IMR-90 (cell line): ENCODE data around the gene LIN7C. TPM values are rescaled to one million over a fixed set of nuclear protein-coding genes. Genes with fewer than 3 reads are reported as not detected.
A peak's percentile ranks its signal among the peaks of the same experiment; 100 is the strongest.

ENCODE experiments used
- ATAC-seq: fragments of 200-7000 bp; cut with Tn5 transposase; 2 replicates; pipeline ENCODE4 v1.9.1; 2020; ENCODE audit warnings: low read depth, mild to moderate bottlenecking, moderate library complexity
- BruUV-seq: library from RNA; stranded (reverse); fragments of 400-500 nt; replicated peaks from 2 replicates; lab custom pipeline; 2021; lab: Mats Ljungman, UMichigan
- CTCF ChIA-PET: fragments of 300-600 bp; formaldehyde crosslinking; extraction: SDS; loops from one replicate; lab custom pipeline; 2021; ENCODE audit warnings: antibody characterized with exemption; lab: Yijun Ruan, JAX
- POLR2A ChIA-PET: fragments of 300-600 bp; sonication (Branson Sonifier 250); formaldehyde crosslinking; loops from one replicate; lab custom pipeline; 2022; ENCODE audit warnings: antibody characterized with exemption; ENCODE audit not compliant: unreplicated experiment; lab: Charles Lee
- DNase-seq: peaks from one replicate; pipeline ENCODE4 v3.0.0; 2013
- H2AFZ ChIP-seq: replicated peaks from 2 replicates; pipeline ENCODE3; 2013; ENCODE audit warnings: low read length, mild to moderate bottlenecking; ENCODE audit not compliant: poor library complexity
- H2AK5ac ChIP-seq: 2 replicates; pipeline ENCODE4 v1.6.1; 2013; ENCODE audit warnings: low read depth, low read length, inconsistent platforms
- H2AK9ac ChIP-seq: replicated peaks from 2 replicates; pipeline ENCODE3; 2013; ENCODE audit warnings: mild to moderate bottlenecking, low read depth, low read length, moderate library complexity; ENCODE audit not compliant: poor library complexity
- H2BK120ac ChIP-seq: 2 replicates; pipeline ENCODE4 v1.6.1; 2013; ENCODE audit warnings: low read depth, low read length, inconsistent platforms
- H2BK15ac ChIP-seq: 3 replicates; pipeline ENCODE4 v1.6.1; 2013; ENCODE audit warnings: low read depth, low read length, inconsistent platforms
- H2BK20ac ChIP-seq: 2 replicates; pipeline ENCODE4 v1.6.1; 2013; ENCODE audit warnings: low read depth, mild to moderate bottlenecking, inconsistent platforms, low read length, moderate library complexity
- H2BK5ac ChIP-seq: 2 replicates; pipeline ENCODE4 v1.6.1; 2013; ENCODE audit warnings: mild to moderate bottlenecking, low read depth, low read length, inconsistent platforms; ENCODE audit not compliant: poor library complexity, severe bottlenecking
- H3K14ac ChIP-seq: replicated peaks from 2 replicates; pipeline ENCODE4 v1.6.1; 2013; ENCODE audit warnings: low read depth, low read length, inconsistent platforms
- H3K18ac ChIP-seq: 2 replicates; pipeline ENCODE4 v1.6.1; 2013; ENCODE audit warnings: low read depth, low read length, control low read depth
- H3K23ac ChIP-seq: 2 replicates; pipeline ENCODE4 v1.6.1; 2013; ENCODE audit warnings: low read depth, low read length, inconsistent platforms
- H3K27ac ChIP-seq: 2 replicates; pipeline ENCODE4 v1.5.1; 2013; ENCODE audit warnings: mild to moderate bottlenecking, control low read depth, low read length; ENCODE audit not compliant: insufficient read depth
- H3K27me3 ChIP-seq: 2 replicates; pipeline ENCODE4 v1.6.1; 2013; ENCODE audit warnings: low read length; ENCODE audit not compliant: control insufficient read depth, insufficient read depth
- H3K36me3 ChIP-seq: 2 replicates; pipeline ENCODE4 v1.6.1; 2013; ENCODE audit warnings: low read length, mixed read lengths; ENCODE audit not compliant: control insufficient read depth, insufficient read depth
- H3K4ac ChIP-seq: 2 replicates; pipeline ENCODE4 v1.6.1; 2013; ENCODE audit warnings: low read depth, low read length, inconsistent platforms
- H3K4me1 ChIP-seq: 2 replicates; pipeline ENCODE4 v1.6.1; 2013; ENCODE audit warnings: low read length, mixed read lengths; ENCODE audit not compliant: control insufficient read depth, insufficient read depth
- H3K4me2 ChIP-seq: 2 replicates; pipeline ENCODE4 v1.6.1; 2013; ENCODE audit warnings: low read depth, mild to moderate bottlenecking, control low read depth, low read length, moderate library complexity
- H3K4me3 ChIP-seq: 2 replicates; pipeline ENCODE4 v1.5.1; 2013; ENCODE audit warnings: low read depth, mild to moderate bottlenecking, control low read depth, low read length, moderate library complexity; ENCODE audit not compliant: insufficient read depth
- H3K56ac ChIP-seq: 2 replicates; pipeline ENCODE4 v1.6.1; 2013; ENCODE audit warnings: low read length, inconsistent platforms; ENCODE audit not compliant: insufficient read depth; ENCODE audit errors: extremely low read depth
- H3K79me1 ChIP-seq, 2 experiments: 2 replicates each; pipeline ENCODE4 v1.6.1; 2013; ENCODE audit warnings: low read length in 2 of 2, inconsistent platforms in 1 of 2, low read depth in 1 of 2
- H3K9ac ChIP-seq: 2 replicates; pipeline ENCODE4 v1.6.1; 2013; ENCODE audit warnings: low read depth, low read length, control low read depth
- H3K9me1 ChIP-seq: 2 replicates; pipeline ENCODE4 v1.6.1; 2013; ENCODE audit warnings: low read length, inconsistent platforms; ENCODE audit not compliant: insufficient read depth
- H3K9me3 ChIP-seq: 2 replicates; pipeline ENCODE4 v1.6.1; 2013; ENCODE audit warnings: low read length; ENCODE audit not compliant: control insufficient read depth, insufficient read depth
- H4K20me1 ChIP-seq: 2 replicates; pipeline ENCODE4 v1.6.1; 2013; ENCODE audit warnings: low read length, inconsistent platforms; ENCODE audit not compliant: insufficient read depth
- H4K5ac ChIP-seq: 2 replicates; pipeline ENCODE4 v1.6.1; 2013; ENCODE audit warnings: mild to moderate bottlenecking, low read depth, low read length, control low read depth
- H4K8ac ChIP-seq, 2 experiments: 2 replicates each; pipeline ENCODE4 v1.6.1; 2013; ENCODE audit warnings: low read depth in 2 of 2, low read length in 2 of 2, control low read depth in 1 of 2, inconsistent platforms in 1 of 2
- H4K91ac ChIP-seq: 2 replicates; pipeline ENCODE4 v1.6.1; 2013; ENCODE audit warnings: low read depth, low read length, inconsistent platforms; ENCODE audit not compliant: insufficient read depth
- CTCF ChIP-seq: conservative IDR thresholded peaks from 2 replicates; pipeline ENCODE4 v1.5.1; 2012; ENCODE audit warnings: mild to moderate bottlenecking, low read depth, low read length, improper control_type of control experiment
- ELK1 ChIP-seq: fragments of 150-350 bp; IDR thresholded peaks from 2 replicates; pipeline ENCODE4 v1.6.1; 2016; ENCODE audit warnings: low read depth, mild to moderate bottlenecking, low read length, moderate library complexity, borderline replicate concordance
- FOS ChIP-seq: fragments of 150-350 bp; IDR thresholded peaks from 2 replicates; pipeline ENCODE4 v1.6.1; 2016; ENCODE audit warnings: low read depth, low read length
- USF2 ChIP-seq: fragments of 150-350 bp; IDR thresholded peaks from 2 replicates; pipeline ENCODE4 v1.6.1; 2017; ENCODE audit warnings: mild to moderate bottlenecking, antibody characterized with exemption, low read length, low read depth
- WGBS, 2 experiments: methylation state at CpG; one replicate each; pipeline versions ENCODE4 v1.1.5 to v1.1.7; 2013; ENCODE audit warnings: missing lambda C conversion rate in 2 of 2; ENCODE audit not compliant: insufficient read length in 1 of 2; ENCODE audit errors: extremely low coverage in 2 of 2; 5-methylcytosine and 5-hydroxymethylcytosine counted together
- dilution Hi-C: fragments of 300-500 bp; cut with HindIII; formaldehyde crosslinking; loops from one replicate; pipeline ENCODE4 v1.14.3; 2018; ENCODE audit warnings: low sequenced_read_pairs; ENCODE audit not compliant: unreplicated experiment
- in situ Hi-C: fragments of 300-500 bp; cut with MboI; formaldehyde crosslinking; loops from 3 replicates; pipeline ENCODE4 v1.14.3; 2019; ENCODE audit warnings: low sequenced_read_pairs, inconsistent platforms, mixed read lengths
- intact Hi-C: fragments of 100-400 bp; cut with micrococcal nuclease; formaldehyde crosslinking; loops from 2 replicates; pipeline ENCODE4 v1.10.0; 2022
- polyA plus RNA-seq, 3 experiments: library from polyadenylated mRNA; depleted of rRNA; stranded (reverse); fragments of >200 nt; gene quantifications; 2 replicates each; pipeline ENCODE4 v1.2.3, GENCODE V29; 2012; ENCODE audit warnings: low replicate concordance in 1 of 3
- total RNA-seq: library from RNA; depleted of rRNA; stranded (reverse); fragments of >200 nt; gene quantifications from 2 replicates; pipeline ENCODE4 v1.2.3, GENCODE V29; 2012

The LIN7C gene
- total and polyA plus RNA-seq, 2 of the 4 experiments (the other 2 are of a cell fraction), result 12.2 to 25.5 TPM

GRCh38 chr11:27524155-27524554, 17.6 kb upstream of the LIN7C start:
- Histone ChIP-seq H2AFZ (no peak overlapping the region), H3K27ac (no peak overlapping the region), H3K4me1 (no peaks in the 10 kb centered on the region), H2BK15ac (no peak overlapping the region), H3K9ac (no peak overlapping the region), H4K20me1 (no peaks in the 10 kb centered on the region), H3K9me3 (no peaks in the 10 kb centered on the region), H2BK120ac (no peak overlapping the region), H3K9me1 (no peaks in the 10 kb centered on the region), H3K4me3 (no peak overlapping the region), H3K36me3 (no peaks in the 10 kb centered on the region), H3K4ac (no peak overlapping the region), H3K14ac (no peak overlapping the region), H3K56ac (no peak overlapping the region), H3K4me2 (no peak overlapping the region), H2AK5ac (no peak overlapping the region), H4K91ac (no peak overlapping the region), H2BK20ac (no peak overlapping the region; the same call in 1 of the 2 replicates), H3K27me3 (no peaks in the 10 kb centered on the region), H4K8ac (no peak overlapping the region), H3K23ac (no peak overlapping the region), H4K5ac (no peak overlapping the region), H3K18ac (no peak overlapping the region), H3K79me1 (no peaks in the 10 kb centered on the region; a peak in 1 of 4 replicates), H2AK9ac (no peak overlapping the region), H2BK5ac (no peak overlapping the region)
- ATAC-seq (peak; percentile 78), DNase-seq (peak; percentile 66)
- ChIA-PET POLR2A (no interaction called here), CTCF (interaction anchor here (0.5 to 1.3 kb wide), 3 partner anchors 11 to 1801 kb away, joined by 3 to 9 read pairs (median 3); no protein-coding TSS in a partner anchor)
- no CpG with 5 or more reads among the region's 5 CpGs for WGBS, 2 experiments
- dilution Hi-C loops, result no loop called here
- intact Hi-C loops, result no loop called here
- TF ChIP-seq FOS (peak; percentile 25; the same call in 1 of the 2 replicates), CTCF (peak; percentile 33), USF2 (no peak), ELK1 (no peak)
- no TSS peak for BruUV-seq
- in situ Hi-C loops, result loop anchor here (25.0 kb wide), 1 partner anchor 1813 kb away; no protein-coding TSS in a partner anchor
